ENCODE results near the gene DENND2A.

- TF ChIP-seq CTCF (IDR thresholded peaks at IDR 0.05) (no peak), POLR2A (IDR thresholded peaks at IDR 0.05) (no peak), POLR2AphosphoS5 (IDR thresholded peaks at IDR 0.05) (no peak)
Observed at GRCh38 chr7:140557069-140557468, 83.5 kb downstream of the DENND2A start.
